GM18499 (cell line): Measurements from ENCODE around the gene E2F1.

Source experiments
- ATAC-seq: cut with Tn5 transposase; IDR thresholded peaks from one replicate; pipeline ENCODE4 v1.9.1; 2021; ENCODE audit warnings: moderate number of reproducible peaks; ENCODE audit not compliant: insufficient read depth, unreplicated experiment

E2F1 gene

GRCh38 chr20:33689493-33689892 lies 3.3 kb upstream of the E2F1 start:
- no peak for ATAC-seq

GRCh38 chr20:33688938-33689424 lies 2.8 kb upstream of the E2F1 start:
- ATAC-seq: no peak

- ATAC-seq: no peak
Measured at GRCh38 chr20:33687993-33688937, 2.1 kb upstream of the E2F1 start.

- ATAC-seq: no peak
Measured at GRCh38 chr20:33687370-33687915, 1.3 kb upstream of the E2F1 start.

- ATAC-seq: no peak
Measured at GRCh38 chr20:33686984-33687366, 790 bp upstream of the E2F1 start.

GRCh38 chr20:33685328-33686099 lies 671 bp downstream of the E2F1 start:
- peak; percentile 34 for ATAC-seq

GRCh38 chr20:33684533-33685327 lies 1.5 kb downstream of the E2F1 start:
- ATAC-seq: no peak

- ATAC-seq: no peak
Measured at GRCh38 chr20:33681728-33682353, 4.3 kb downstream of the E2F1 start.

GRCh38 chr20:33681288-33681687 lies 4.9 kb downstream of the E2F1 start:
- ATAC-seq: no peak

GRCh38 chr20:33680686-33681085 lies 5.5 kb downstream of the E2F1 start:
- no peak for ATAC-seq

GRCh38 chr20:33679758-33680485 lies 6.3 kb downstream of the E2F1 start:
- ATAC-seq: no peak

- no peak for ATAC-seq
Measured at GRCh38 chr20:33677991-33678702, 8.0 kb downstream of the E2F1 start.

- no peak for ATAC-seq
Measured at GRCh38 chr20:33676652-33677645, 9.2 kb downstream of the E2F1 start.

- no peak for ATAC-seq
Measured at GRCh38 chr20:33676121-33676520, 10.1 kb downstream of the E2F1 start.

- no peak for ATAC-seq
Measured at GRCh38 chr20:33675136-33675959, 10.8 kb downstream of the E2F1 start.
